GM19395 (cell line): Measurements from ENCODE around the gene RHCG.

ENCODE experiments used
- ATAC-seq: cut with Tn5 transposase; IDR thresholded peaks from one replicate; pipeline ENCODE4 v1.9.1; 2021; ENCODE audit warnings: mild to moderate bottlenecking, moderate library complexity; ENCODE audit not compliant: unreplicated experiment

RHCG gene

DNA sequence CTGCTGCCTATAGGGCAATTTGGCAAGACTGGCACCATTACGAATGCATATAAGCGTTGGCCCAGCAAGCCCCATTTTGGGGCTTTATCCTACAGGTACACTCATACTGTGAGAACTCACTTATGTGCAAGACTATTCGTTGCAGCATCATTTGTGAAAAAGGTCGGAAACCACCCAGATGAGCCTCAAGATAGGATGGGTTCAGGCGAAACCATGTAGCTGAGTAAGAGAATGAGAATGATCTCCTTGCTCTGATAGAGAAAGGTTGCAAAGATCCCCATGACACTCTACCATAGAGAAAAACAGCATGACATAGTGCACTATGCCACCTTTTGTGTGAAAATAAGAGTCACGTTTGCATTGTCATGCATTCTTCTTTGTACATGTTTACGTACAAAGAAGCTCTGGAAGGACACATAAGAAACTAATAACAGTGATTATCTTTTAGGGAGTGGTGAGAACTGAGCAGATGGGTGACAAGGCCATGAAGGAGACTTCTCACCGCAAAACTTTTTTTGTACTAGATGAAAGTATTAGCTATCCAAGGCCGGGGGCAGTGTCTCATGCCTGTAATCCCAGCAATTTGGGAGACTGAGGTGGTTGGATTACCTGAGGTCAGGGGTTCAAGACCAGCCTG is 50.0 kb downstream of the RHCG start:
- no peak for ATAC-seq

- ATAC-seq: no peak
Measured at GRCh38 chr15:89445518-89445917, 50.9 kb downstream of the RHCG start.

- ATAC-seq: no peak
Measured at GRCh38 chr15:89444241-89445225, 51.9 kb downstream of the RHCG start.

DNA sequence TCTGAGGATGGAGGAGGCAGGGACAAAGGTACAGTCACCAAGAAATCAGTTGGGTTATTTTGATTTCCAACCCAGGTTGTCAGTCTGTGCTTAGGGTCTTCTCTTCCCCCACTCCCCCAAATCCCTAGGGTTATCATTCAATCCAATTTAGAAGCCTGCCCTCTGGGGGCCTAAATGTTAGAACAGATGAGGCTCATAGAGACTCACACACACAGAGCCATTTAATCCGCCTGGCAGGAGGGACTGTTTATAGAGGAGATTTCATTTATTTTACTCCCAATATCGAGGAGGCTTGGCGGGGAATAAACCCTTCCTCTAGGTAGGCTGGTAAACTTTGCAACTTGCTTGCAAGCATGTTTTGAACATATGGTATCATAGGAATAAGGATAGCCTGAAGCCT is 52.8 kb downstream of the RHCG start:
- ATAC-seq: no peak

DNA sequence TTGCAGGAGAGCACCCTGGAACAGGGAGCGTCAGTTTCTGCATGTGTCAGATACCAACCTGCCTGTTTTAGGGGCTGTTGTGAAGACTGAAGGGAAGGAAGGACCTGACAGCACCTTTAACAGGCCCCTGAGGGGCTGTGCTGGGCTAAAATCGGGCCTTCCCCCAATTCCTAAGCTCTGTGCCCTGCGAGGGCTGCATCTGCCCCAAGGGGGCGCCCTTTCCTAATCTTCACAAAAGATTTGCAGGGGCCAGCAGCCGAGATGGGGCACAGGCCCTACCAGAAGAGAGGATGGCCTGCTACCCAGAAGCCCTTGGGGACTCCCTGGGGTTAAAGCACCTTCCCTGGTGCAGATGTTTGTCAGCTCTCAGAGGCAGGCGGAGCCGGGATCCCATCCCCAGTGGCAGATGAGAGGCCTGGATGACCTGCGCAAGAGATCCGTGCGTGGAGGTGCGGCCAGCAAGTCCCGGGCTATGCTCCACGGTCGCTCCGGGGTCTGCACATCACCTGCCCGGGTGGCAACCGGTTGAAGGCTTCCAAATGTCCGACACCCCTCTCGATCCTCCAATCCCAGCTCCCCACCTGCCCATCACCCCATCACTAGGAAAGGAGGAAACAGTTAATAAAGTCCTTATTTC is 53.6 kb downstream of the RHCG start:
- no peak for ATAC-seq

DNA sequence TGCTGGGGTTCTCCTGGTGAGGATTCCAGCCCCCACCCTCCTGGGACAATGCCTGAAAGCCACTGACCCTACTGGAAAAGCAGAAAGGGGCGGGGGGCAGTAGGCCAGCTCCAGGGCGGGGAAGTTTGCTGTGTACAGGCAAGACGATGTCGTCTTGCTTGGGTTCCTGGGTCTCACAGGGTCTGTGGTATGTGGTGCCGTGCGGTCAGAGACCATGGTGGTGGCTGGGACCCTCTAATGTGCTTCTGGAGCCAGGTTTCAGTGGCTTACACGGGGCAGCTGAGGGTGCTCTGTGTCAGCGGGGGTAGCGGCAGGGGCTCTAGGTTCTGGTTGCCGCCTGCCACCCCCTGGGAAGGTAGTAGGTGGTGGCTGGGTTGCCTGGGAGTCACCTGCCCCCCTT is 54.2 kb downstream of the RHCG start:
- no peak for ATAC-seq

DNA sequence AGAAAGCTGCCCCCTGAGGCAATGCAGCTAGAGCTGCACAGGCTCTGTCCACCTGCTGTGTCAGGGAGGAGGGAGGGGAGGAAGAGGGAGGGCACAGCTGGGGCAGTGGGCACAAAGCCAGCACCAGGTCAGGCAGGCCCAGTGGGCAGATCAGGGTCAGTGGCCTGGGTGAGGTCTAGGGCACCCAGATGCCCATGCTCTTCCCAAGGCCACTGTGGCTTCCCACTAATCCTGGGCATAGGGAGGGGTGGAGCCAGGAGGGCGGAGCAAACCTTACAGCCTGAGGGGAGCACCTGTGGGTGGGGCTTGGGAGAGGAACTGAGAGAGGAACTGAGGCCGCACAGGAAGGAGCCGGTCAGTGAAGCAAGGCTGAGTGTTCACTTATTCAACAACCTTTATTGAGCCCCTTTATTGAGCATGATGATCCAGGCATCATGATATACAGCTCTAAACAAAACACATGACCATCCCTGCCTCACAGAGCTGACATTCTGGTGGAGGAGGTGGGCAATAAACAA is 55.0 kb downstream of the RHCG start:
- ATAC-seq: peak; percentile 100

GRCh38 chr15:89439764-89440163 is 56.6 kb downstream of the RHCG start:
- no peak for ATAC-seq

DNA sequence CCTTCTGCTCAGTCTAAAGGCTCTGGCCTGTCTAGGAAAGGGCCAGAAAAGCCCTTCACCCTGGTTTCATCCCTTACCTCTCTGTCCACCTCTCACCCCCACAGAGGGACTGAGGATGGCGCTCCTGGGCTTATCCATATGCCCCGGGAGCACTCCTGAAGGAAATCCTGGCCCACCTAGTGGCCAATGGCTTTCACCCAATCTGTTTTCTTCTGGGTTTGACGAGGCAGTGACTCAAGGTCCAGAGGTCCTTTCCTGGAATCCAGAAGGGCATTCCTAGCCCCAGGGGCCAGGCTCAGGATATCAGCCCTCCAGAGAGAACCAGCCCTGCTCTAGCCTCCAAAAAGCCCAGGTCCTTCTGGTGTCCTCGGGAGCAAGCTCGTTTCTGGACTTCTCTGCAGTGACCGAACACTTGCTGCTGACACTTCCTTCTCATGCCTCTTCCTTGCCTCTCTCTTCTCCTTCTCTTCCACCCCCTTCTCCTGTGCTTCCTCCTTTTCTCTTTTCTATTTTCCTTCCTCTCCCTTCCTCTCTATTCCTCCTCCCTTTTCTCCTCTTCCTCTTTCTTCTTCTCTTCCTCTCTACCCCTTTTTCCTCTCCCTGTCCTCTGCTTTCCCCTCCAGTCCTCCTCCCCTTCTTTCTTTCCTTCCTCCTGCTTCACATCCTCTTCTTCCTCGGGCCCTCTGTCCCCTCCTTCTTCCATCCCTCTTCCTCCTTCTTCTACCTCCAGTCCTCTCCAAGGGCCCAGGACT is 59.6 kb downstream of the RHCG start:
- ATAC-seq: no peak

DNA sequence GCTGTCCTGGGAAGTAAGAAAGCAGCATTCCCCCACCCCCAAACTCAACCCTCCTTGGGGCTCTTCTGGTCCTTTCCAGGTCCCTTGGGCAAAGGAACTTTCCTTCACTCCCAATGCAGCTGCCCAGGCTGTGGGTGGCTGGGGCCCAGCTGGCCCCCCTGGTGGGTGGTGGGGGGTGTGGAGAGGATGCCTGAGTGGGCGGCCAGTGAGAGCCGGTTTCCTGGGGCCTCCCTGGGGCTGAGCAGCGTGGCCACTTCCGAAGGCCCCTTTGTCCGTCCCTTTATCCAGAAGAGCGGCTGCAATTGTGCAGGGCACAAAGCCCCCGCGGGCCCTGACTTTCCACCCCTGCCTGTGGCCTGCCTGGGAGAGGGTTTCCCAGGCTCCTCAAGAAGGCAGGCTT is 61.0 kb downstream of the RHCG start:
- no peak for ATAC-seq

DNA sequence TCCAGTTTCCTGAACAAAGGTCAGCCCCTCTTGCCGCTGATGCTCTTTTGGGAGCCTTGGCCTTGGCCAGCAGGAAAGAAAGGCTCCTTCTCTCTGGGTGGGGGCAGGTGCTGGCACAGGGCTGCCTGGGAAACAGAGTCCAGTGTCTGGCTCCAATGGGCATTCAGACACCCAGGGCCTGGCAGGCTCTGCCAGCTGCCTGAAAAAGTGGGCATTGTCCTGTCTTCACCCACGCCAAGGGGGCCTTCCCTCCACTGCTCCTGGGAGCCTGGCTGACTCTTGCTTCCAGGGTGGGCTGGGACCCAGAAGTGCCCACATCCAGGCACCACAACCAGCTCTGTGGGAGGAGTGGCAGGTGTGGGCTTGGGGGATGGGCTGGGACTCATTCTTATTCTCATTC is 62.7 kb downstream of the RHCG start:
- no peak for ATAC-seq

- peak; percentile 95 for ATAC-seq
Measured at GRCh38 chr15:89430530-89431341, 65.6 kb downstream of the RHCG start.

- ATAC-seq: no peak
Measured at GRCh38 chr15:89429986-89430385, 66.4 kb downstream of the RHCG start.

GRCh38 chr15:89429023-89429422 is 67.4 kb downstream of the RHCG start:
- ATAC-seq: no peak

DNA sequence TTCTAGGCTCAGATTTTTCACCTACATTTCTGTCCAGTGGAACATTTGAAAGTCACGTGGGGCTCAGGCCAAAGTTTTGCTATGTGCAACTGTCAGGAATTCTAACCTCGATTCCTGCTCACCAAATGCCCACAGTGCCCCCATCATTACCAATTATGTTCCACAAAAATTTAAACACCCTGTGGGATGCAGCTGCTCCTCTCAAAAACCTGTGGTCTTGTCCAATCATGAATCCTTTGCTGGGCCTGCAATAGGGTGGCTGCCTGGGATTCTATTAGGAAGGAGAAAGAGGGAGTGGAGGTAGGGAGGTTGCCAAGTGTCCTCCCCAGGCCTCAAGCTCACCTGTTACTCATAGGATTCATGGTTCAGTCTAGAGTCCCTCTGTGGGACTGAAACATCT is 68.1 kb downstream of the RHCG start:
- ATAC-seq: no peak

- no peak for ATAC-seq
Measured at GRCh38 chr15:89426500-89426899, 69.9 kb downstream of the RHCG start.

DNA sequence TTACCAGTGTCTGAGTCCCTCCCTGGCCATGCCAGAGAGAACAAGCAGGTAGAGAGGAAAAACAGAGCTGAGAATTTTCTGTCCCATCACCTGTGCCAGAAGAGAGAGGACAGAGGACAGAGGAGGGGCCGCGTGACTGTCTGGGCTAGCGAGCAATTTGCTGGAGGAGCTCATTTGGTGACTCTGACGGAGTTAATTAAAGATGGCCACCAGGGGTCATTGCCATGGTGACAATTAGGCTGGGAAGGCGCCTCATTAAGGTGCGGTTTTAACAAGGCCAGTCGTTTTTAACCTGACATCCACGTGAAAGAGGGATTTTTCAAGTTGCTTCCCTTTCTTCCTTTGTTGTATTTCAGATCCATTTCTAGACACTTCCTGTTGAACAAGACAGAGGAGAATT is 72.4 kb downstream of the RHCG start:
- ATAC-seq: no peak
